NB4 (cell line): ENCODE measurements around the gene TJAP1.

ENCODE experiments used
- DNase-seq: peaks from one replicate; pipeline ENCODE4 v3.0.0; 2010; ENCODE audit warnings: low read depth
- H3K4me3 ChIP-seq: one replicate; pipeline ENCODE4 v1.5.1; 2011; ENCODE audit warnings: mild to moderate bottlenecking, low read depth, low read length, moderate library complexity
- MYC ChIP-seq: IDR thresholded peaks from 2 replicates; pipeline ENCODE4 v1.6.1; 2011; ENCODE audit warnings: low read depth, low read length
- POLR2A ChIP-seq: IDR thresholded peaks from 2 replicates; pipeline ENCODE4 v1.6.1; 2011; ENCODE audit warnings: mild to moderate bottlenecking; ENCODE audit not compliant: insufficient read length; ENCODE audit errors: extremely low read depth
- TF ChIP-seq, protein P1 (sequence below): IDR thresholded peaks from one replicate; pipeline ENCODE4 v1.5.1; 2012; ENCODE audit warnings: low read depth, low read length
- TF ChIP-seq, protein P2 (sequence below): IDR thresholded peaks from 2 replicates; pipeline ENCODE4 v1.6.1; 2011; ENCODE audit warnings: low read depth, low read length

TJAP1 gene

DNA sequence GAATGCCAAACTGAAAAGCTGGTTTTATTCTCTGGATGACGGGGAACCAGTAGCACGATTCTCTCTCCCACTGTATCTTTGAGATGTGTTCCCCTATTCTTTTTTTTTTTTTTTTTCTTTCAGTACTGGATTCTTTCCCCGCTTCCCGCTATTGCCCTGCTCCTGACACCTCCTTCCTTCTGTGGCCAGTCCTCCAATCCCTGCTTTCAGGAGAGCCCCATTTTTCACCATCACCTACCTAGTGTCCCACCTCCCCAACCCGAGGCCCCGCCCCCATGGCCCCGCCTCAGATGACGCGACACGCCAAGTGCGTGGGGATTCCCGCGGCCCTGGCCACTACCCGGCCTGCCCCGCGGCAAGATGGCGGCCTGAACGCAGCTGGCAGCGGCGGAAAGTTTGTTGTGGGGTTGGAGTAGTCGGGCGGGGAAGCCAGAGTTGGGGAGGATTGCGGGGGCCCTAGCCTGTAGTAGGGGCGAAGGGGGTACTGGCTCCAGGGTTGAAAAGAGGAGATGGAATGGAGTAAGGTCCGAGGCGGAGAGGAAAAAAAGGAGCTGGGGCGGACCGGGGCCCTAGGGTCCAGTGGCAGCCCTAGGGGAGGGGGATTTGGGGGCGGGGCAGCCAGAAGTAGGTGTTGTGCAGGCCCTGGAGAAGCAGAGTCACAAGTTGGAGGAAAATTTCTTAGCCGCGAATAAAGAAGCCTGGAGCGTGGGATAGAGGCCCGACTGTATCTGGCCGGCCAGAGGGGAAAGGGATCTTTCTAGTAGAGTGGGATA is at the start of gene TJAP1:
TSS of gene TJAP1 (plus strand) at position 336 of the 773 bp plus-strand sequence. CDS start 21,432 bp downstream, outside the sequence.
- peak within 1 kb of the TSS; percentile 93 for H3K4me3 ChIP-seq
- TF ChIP-seq POLR2A = peak; percentile 78
- TF ChIP-seq, protein P1, sequence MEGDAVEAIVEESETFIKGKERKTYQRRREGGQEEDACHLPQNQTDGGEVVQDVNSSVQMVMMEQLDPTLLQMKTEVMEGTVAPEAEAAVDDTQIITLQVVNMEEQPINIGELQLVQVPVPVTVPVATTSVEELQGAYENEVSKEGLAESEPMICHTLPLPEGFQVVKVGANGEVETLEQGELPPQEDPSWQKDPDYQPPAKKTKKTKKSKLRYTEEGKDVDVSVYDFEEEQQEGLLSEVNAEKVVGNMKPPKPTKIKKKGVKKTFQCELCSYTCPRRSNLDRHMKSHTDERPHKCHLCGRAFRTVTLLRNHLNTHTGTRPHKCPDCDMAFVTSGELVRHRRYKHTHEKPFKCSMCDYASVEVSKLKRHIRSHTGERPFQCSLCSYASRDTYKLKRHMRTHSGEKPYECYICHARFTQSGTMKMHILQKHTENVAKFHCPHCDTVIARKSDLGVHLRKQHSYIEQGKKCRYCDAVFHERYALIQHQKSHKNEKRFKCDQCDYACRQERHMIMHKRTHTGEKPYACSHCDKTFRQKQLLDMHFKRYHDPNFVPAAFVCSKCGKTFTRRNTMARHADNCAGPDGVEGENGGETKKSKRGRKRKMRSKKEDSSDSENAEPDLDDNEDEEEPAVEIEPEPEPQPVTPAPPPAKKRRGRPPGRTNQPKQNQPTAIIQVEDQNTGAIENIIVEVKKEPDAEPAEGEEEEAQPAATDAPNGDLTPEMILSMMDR = no peak
- TF ChIP-seq, protein P2, sequence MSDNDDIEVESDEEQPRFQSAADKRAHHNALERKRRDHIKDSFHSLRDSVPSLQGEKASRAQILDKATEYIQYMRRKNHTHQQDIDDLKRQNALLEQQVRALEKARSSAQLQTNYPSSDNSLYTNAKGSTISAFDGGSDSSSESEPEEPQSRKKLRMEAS = no peak
- DNase-seq = peak; percentile 88

- H3K4me3 ChIP-seq = peak overlapping the region; percentile 85
- TF ChIP-seq, protein P1 = no peak
- no peak for TF ChIP-seq MYC
- TF ChIP-seq, protein P2 = no peak
- no peak for TF ChIP-seq POLR2A
- DNase-seq = no peak
These were observed 49.2 kb upstream of the TJAP1 start for GRCh38 chr6:43428112-43428570.

- H3K4me3 ChIP-seq = peak overlapping the region; percentile 85
- no peak for DNase-seq
- TF ChIP-seq POLR2A (no peak), MYC (no peak)
- TF ChIP-seq, protein P1 = no peak
- TF ChIP-seq, protein P2 = no peak
These were observed 48.5 kb upstream of the TJAP1 start for GRCh38 chr6:43428874-43429273.

- no peak for TF ChIP-seq MYC
- TF ChIP-seq, protein P1 = no peak
- TF ChIP-seq, protein P2 = no peak
- no peak for TF ChIP-seq POLR2A
- DNase-seq = no peak
- H3K4me3 ChIP-seq = no peak overlapping the region
These were observed 45.1 kb upstream of the TJAP1 start for GRCh38 chr6:43432009-43432945.

DNA sequence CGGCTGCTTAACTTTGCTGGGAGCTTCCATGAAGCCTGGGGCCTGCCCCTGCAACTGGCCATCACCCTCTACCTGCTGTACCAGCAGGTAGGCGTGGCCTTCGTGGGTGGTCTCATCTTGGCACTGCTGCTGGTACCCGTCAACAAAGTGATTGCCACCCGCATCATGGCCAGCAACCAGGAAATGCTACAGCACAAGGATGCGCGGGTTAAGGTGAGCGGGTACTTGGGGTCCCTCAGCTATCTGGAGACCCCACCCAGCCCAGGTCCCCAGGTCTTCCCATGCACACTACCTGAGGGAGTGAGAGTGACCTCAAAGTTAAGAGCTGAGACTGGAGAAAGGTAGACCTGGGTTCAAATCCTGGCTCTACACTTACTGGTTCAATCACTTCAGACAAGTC is 44.2 kb upstream of the TJAP1 start:
- no peak for DNase-seq
- TF ChIP-seq, protein P2 = no peak
- TF ChIP-seq POLR2A (no peak), MYC (no peak)
- TF ChIP-seq, protein P1 = no peak
- no peak overlapping the region for H3K4me3 ChIP-seq
